Spleen (tissue), 11 donors: ENCODE data around the gene ZNF496. TPM values are rescaled to one million over a fixed set of nuclear protein-coding genes. Genes with fewer than 3 reads are reported as not detected.

ENCODE experiments used
- DNase-seq: peaks from one replicate; pipeline ENCODE4 v3.0.0-alpha.2; 2020
- H3K27ac ChIP-seq, 8 donors: fragments of 200-600 bp; sonication (generic) in 7 of 8; 1 replicate in 4 of 8; 2 replicates in 4 of 8; pipeline versions ENCODE4 v1.5.0 to v1.8.0; 2016 to 2021; ENCODE audit warnings: inconsistent platforms in 4 of 8, mild to moderate bottlenecking in 4 of 8, moderate library complexity in 1 of 8
- H3K27me3 ChIP-seq, 7 donors: fragments of 200-600 bp; sonication (generic) in 6 of 7; replicated peaks in 1 of 7; 1 replicate in 4 of 7; 2 replicates in 3 of 7; pipeline versions ENCODE4 v1.5.0 to v1.8.0; 2016 to 2021; ENCODE audit warnings: inconsistent platforms in 3 of 7, mild to moderate bottlenecking in 1 of 7
- H3K36me3 ChIP-seq, 6 donors: fragments of 200-600 bp; sonication (generic) in 5 of 6; 1 replicate in 4 of 6; 2 replicates in 2 of 6; pipeline versions ENCODE4 v1.5.0 to v1.8.0; 2016 to 2021; ENCODE audit warnings: inconsistent platforms in 2 of 6
- H3K4me1 ChIP-seq, 6 donors: fragments of 200-600 bp; sonication (generic) in 5 of 6; 1 replicate in 3 of 6; 2 replicates in 3 of 6; pipeline versions ENCODE4 v1.5.0 to v1.8.0; 2016 to 2021; ENCODE audit warnings: inconsistent platforms in 3 of 6
- H3K4me3 ChIP-seq, 8 donors: fragments of 200-600 bp; sonication (generic) in 7 of 8; 1 replicate in 4 of 8; 2 replicates in 4 of 8; pipeline versions ENCODE4 v1.5.0 to v1.8.0; 2016 to 2021; ENCODE audit warnings: inconsistent platforms in 4 of 8, mild to moderate bottlenecking in 4 of 8, moderate library complexity in 2 of 8
- H3K9me3 ChIP-seq, 8 donors: fragments of 200-600 bp; sonication (generic) in 7 of 8; 1 replicate in 4 of 8; 2 replicates in 4 of 8; pipeline versions ENCODE4 v1.5.0 to v1.8.0; 2016 to 2021; ENCODE audit warnings: inconsistent platforms in 4 of 8
- CTCF ChIP-seq, 11 experiments: fragments of 200-600 bp in 7 of 11; fragments of 450-650 bp in 4 of 11; sonication (generic) in 4 of 11; IDR thresholded peaks in 8 of 11; conservative IDR thresholded peaks in 3 of 11; 1 replicate in 7 of 11; 2 replicates in 4 of 11; pipeline versions ENCODE4 v1.4.0 to v1.8.0; 2016 to 2021; ENCODE audit warnings: antibody characterized with exemption in 11 of 11, inconsistent platforms in 4 of 11, mild to moderate bottlenecking in 1 of 11
- POLR2A ChIP-seq, 3 donors: fragments of 450-650 bp; IDR thresholded peaks; one replicate each; pipeline ENCODE4 v1.5.1; 2017; ENCODE audit warnings: antibody characterized with exemption in 3 of 3, mild to moderate bottlenecking in 1 of 3
- POLR2AphosphoS5 ChIP-seq, 3 donors: sonication (generic); formaldehyde crosslinking; IDR thresholded peaks; one replicate each; pipeline ENCODE4 v1.5.1; 2017; ENCODE audit warnings: antibody characterized with exemption in 3 of 3
- WGBS, 5 donors: extraction: QIAGEN DNeasy Blood & Tissue Kit in 3 of 5; methylation state at CpG; one replicate each; pipeline versions ENCODE4 v1.1.5 to v1.1.7; 2013 to 2018; 5-methylcytosine and 5-hydroxymethylcytosine counted together
- intact Hi-C: fragments of 100-400 bp; cut with DNase I; formaldehyde crosslinking; loops from one replicate; pipeline ENCODE4 v1.15.0; 2023; ENCODE audit warnings: low total_unique reads
- polyA plus RNA-seq, 3 donors: library from polyadenylated mRNA; stranded (reverse); fragments of 200-250 nt; gene quantifications; one replicate each; pipeline ENCODE4 v1.2.1, GENCODE V29; 2013
- total RNA-seq, 7 donors: library from RNA; depleted of rRNA in 3 of 7; stranded (reverse); fragments of >200 nt in 3 of 7; fragmentation: NEBNext Ultra II Directional in 4 of 7; extraction: Animal tissue kit (Norgen Biotek cat#: 25700) in 4 of 7; gene quantifications; one replicate each; pipeline versions ENCODE4 v1.1.0 to v1.2.1, GENCODE V29; 2016 to 2021
- donor health status: healthy with polysubstance abuse.
- donor health status: DM: no; HTN: no; CAD: no; lungs with moderate emphysema.
- donor health status: DM: no; HTN: no; CAD: no.
- donor health status: Bipolar disorder and iron deficiency.
- donor health status: healthy.
- donor health status: DM: no; HTN: no; CAD: no.
- donor health status: DM: yes; HTN: yes; CAD: no.

ZNF496 gene
- total and polyA plus RNA-seq, 10 donors: 5.7 to 45.4 (median 26.7) TPM

GRCh38 chr1:247347477-247348222 lies 16.0 kb upstream of the ZNF496 start:
- TF ChIP-seq POLR2AphosphoS5 (IDR thresholded peaks at IDR 0.05) (peak in 1 of 3 donors; percentile 33), POLR2A (IDR thresholded peaks at IDR 0.05) (no peak)
- Histone ChIP-seq H3K36me3 (no peaks in the 10 kb centered on the region), H3K27me3 (peaks cover 0 to 38% (median 4%) of the 10 kb centered on the region in 7 donors), H3K4me1 (peaks cover 0 to 11% (median 5%) of the 10 kb centered on the region in 6 donors), H3K4me3 (peak overlapping the region in 4 of 8 donors; percentile 10 to 54 (median 34)), H3K27ac (peak overlapping the region in 1 of 8 donors; percentile 16), H3K9me3 (peaks cover 0 to 3% (median 0%) of the 10 kb centered on the region in 8 donors)
- WGBS, 5 donors: 10 to 37% (median 18%) methylated on average over 14 to 31 of the region's 31 CpGs
- intact Hi-C loops: no loop called here
- DNase-seq: no peak

- Histone ChIP-seq H3K27me3 (peaks cover 0 to 28% (median 4%) of the 10 kb centered on the region in 7 donors), H3K27ac (no peak overlapping the region), H3K4me1 (peaks cover 0 to 11% (median 5%) of the 10 kb centered on the region in 6 donors), H3K36me3 (no peaks in the 10 kb centered on the region), H3K9me3 (peaks cover 0 to 3% (median 0%) of the 10 kb centered on the region in 8 donors), H3K4me3 (no peak overlapping the region)
- intact Hi-C loops: no loop called here
- no peak for DNase-seq
- no peak for TF ChIP-seq POLR2AphosphoS5 (IDR thresholded peaks at IDR 0.05)
- no peak for TF ChIP-seq POLR2A (IDR thresholded peaks at IDR 0.05)
- WGBS, 5 donors: 72 to 88% (median 84%) methylated on average over 4 of the region's 4 CpGs
Measured at GRCh38 chr1:247345881-247346280, 14.2 kb upstream of the ZNF496 start.

DNA sequence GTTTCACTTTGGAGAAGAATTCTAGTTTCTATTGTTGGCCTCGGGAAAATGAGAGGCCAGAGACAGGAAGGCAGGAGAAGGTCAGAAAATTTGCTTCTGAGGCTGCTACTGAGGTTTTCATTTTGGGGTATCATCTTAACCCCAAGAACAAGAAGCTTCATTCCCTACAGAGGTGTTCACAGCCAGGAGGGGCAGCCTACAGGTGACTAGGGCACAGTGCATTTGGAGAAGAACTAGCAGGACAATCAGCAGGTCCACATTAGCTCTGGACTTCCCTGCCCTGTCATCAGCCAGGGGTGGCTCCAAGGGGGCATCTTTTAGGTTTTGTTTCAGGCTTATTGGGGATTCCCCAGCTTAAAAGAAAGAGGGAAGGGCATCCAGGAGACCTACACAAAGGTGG lies 12.1 kb upstream of the ZNF496 start:
- no peaks in the 10 kb centered on the region for H3K9me3 ChIP-seq
- no peak for TF ChIP-seq POLR2A (IDR thresholded peaks at IDR 0.05)
- TF ChIP-seq CTCF (IDR thresholded peaks at IDR 0.05 in 8 of 11, conservative IDR thresholded peaks at IDR 0.05 in 3 of 11): no peak
- no peak for TF ChIP-seq POLR2AphosphoS5 (IDR thresholded peaks at IDR 0.05)
- no peaks in the 10 kb centered on the region for H3K36me3 ChIP-seq
- H3K4me1 ChIP-seq: peaks cover 0 to 11% (median 5%) of the 10 kb centered on the region in 6 donors
- intact Hi-C loops: no loop called here
- H3K27ac ChIP-seq: no peak overlapping the region
- H3K27me3 ChIP-seq: peaks cover 0 to 14% (median 4%) of the 10 kb centered on the region in 7 donors
- no peak overlapping the region for H3K4me3 ChIP-seq
- peak; percentile 19 for DNase-seq
- WGBS, 5 donors: 53 to 82% (median 64%) methylated on average over 1 of the region's 1 CpG

DNA sequence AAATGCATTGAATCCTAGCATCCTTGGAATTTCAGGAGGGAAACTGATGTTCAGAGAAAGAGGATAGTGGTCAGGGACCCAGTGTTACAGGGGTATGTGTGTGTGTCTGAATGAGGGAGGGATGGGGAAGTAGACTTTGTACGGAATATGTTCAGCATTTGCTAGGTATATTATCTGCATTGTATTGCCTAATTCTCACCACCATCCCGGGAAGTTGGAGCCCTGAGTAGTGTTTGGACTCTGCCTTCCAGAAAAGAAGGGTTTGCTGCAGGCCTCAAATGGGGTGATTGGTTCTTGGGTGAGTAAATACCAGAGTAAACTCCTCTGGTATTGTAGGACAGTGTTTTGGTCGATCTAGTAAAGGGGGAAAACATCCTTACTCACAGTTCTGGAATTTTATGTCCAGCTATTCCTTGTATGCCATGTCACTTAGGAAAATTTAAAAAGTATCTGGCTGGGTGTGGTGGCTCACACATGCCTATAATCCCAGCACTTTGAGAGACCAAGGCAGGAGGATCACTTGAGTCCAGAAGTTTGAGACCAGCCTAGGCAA lies 7.1 kb upstream of the ZNF496 start:
- no peak overlapping the region for H3K4me3 ChIP-seq
- no peak overlapping the region for H3K27ac ChIP-seq
- no peak for DNase-seq
- H3K27me3 ChIP-seq: no peaks in the 10 kb centered on the region
- H3K36me3 ChIP-seq: no peaks in the 10 kb centered on the region
- TF ChIP-seq CTCF (IDR thresholded peaks at IDR 0.05 in 8 of 11, conservative IDR thresholded peaks at IDR 0.05 in 3 of 11): no peak
- TF ChIP-seq POLR2A (IDR thresholded peaks at IDR 0.05): no peak
- TF ChIP-seq POLR2AphosphoS5 (IDR thresholded peaks at IDR 0.05): no peak
- H3K4me1 ChIP-seq: peaks cover 0 to 24% (median 5%) of the 10 kb centered on the region in 6 donors
- whole genome bisulfite sequencing, 5 donors: 71 to 92% (median 86%) methylated on average over 3 of the region's 3 CpGs
- no peaks in the 10 kb centered on the region for H3K9me3 ChIP-seq
- intact Hi-C loops: no loop called here

- H3K27ac ChIP-seq: no peak overlapping the region
- no peak overlapping the region for H3K4me3 ChIP-seq
- 72 to 88% (median 78%) methylated on average over 11 of the region's 11 CpGs for WGBS, 5 donors
- H3K9me3 ChIP-seq: no peaks in the 10 kb centered on the region
- H3K27me3 ChIP-seq: no peaks in the 10 kb centered on the region
- intact Hi-C loops: no loop called here
- H3K36me3 ChIP-seq: no peaks in the 10 kb centered on the region
- DNase-seq: peak; percentile 18
- TF ChIP-seq POLR2AphosphoS5 (IDR thresholded peaks at IDR 0.05) (no peak), POLR2A (IDR thresholded peaks at IDR 0.05) (no peak)
- H3K4me1 ChIP-seq: peaks cover 0 to 31% (median 11%) of the 10 kb centered on the region in 6 donors
Measured at GRCh38 chr1:247337961-247338360, 6.3 kb upstream of the ZNF496 start.
